ENCODE results near the gene HIF1A.

The HIF1A gene

GRCh38 chr14:61671082-61671481, 24.2 kb upstream of the HIF1A start:
- DNase-seq (ENCODE audit: extremely low spot score, insufficient read length, low read depth): no peak
- FAIRE-seq: peak; percentile 79

DNA sequence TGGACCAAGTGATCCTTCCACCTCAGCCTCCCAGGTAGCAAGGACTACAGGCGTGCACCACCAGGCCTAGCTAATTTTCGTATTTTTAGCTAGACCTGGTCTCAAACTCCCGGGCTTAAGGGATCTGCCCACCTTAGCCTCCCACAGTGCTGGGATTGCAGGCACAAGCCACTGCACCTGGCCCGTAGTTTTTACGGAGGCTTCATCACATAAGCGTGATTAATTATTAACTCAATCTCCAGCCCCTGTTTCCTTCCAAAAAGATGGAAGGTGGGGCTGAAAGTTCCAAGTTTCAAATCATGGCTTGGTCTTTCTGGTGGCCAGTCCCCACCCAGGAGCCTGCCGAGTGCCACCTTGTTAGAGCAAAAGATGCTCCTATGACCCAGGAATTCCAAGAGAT, 22.5 kb upstream of the HIF1A start:
- FAIRE-seq (no peak), DNase-seq (ENCODE audit: extremely low spot score, insufficient read length, low read depth) (no peak)

DNA sequence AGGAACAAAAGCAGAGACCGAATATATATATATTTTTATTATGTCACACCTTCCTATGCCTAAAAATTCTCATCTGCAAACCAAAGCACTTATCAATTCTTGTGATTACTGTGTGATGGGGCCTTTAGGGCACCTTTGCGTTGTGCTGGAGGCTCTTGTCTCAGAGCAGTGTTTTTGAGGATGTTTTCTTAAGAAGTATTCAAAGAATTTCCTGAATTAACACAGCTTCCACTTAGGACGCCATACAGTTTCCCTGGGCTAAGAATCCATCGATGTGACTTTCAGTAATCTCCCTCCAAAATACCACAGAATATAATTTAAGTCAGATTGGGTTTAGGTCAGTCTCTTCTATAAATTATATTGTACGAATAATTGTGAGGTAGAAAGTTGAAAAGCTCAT, 22.0 kb upstream of the HIF1A start:
- DNase-seq (ENCODE audit: extremely low spot score, insufficient read length, low read depth) (no peak), FAIRE-seq (no peak)

DNA sequence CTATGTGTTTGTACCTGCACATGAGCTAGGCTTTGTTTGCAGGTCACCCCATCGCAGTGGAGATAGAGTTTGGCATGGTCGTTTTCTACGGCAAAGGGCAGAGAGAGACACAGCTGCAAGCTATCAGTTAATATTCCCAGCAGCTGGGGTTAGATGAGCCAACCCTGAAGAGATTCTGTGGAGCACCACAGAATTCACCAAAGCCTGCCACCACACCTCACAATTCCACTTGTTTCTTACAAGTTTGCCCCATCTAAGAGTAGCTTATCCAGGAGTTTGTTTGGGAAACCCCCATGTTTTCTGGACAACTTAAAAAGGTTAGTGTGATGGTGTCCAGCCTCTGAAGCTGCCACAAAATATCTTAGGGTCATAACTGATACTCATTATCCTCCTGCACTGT, 20.0 kb upstream of the HIF1A start:
- FAIRE-seq (no peak), DNase-seq (ENCODE audit: extremely low spot score, insufficient read length, low read depth) (no peak)

- FAIRE-seq: no peak
- DNase-seq (ENCODE audit: extremely low spot score, insufficient read length, low read depth): no peak
These were observed 17.8 kb upstream of the HIF1A start for GRCh38 chr14:61677479-61677878.

- DNase-seq (ENCODE audit: extremely low spot score, insufficient read length, low read depth): no peak
- no peak for FAIRE-seq
These were observed 16.3 kb upstream of the HIF1A start for GRCh38 chr14:61678975-61679374.

DNA sequence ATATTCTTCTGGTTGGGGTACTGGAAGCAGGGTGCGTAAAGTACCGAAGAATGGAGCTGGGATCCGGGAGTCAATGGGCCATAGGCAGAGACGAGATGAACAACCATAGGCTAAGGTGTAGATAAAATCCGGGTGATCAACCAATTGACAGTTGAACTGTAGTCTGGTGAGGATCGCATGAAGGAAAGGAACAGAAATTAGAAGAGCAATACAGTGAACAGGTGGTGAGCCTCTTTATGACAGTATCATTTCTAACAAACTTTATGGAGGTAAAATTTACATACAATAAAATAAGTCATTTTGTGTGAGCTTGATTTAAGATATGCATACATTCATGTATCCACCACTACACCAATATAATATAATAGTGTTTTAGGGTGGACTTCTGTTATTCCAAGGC, 13.9 kb upstream of the HIF1A start:
- DNase-seq (ENCODE audit: extremely low spot score, insufficient read length, low read depth) (no peak), FAIRE-seq (no peak)

- DNase-seq (ENCODE audit: extremely low spot score, insufficient read length, low read depth) (no peak), FAIRE-seq (no peak)
These were observed 12.2 kb upstream of the HIF1A start for GRCh38 chr14:61683108-61683507.

GRCh38 chr14:61690039-61690438, 5.3 kb upstream of the HIF1A start:
- DNase-seq (ENCODE audit: extremely low spot score, insufficient read length, low read depth): no peak
- FAIRE-seq: no peak

GRCh38 chr14:61690982-61691381, 4.3 kb upstream of the HIF1A start:
- DNase-seq (ENCODE audit: extremely low spot score, insufficient read length, low read depth): no peak
- peak; percentile 67 for FAIRE-seq

GRCh38 chr14:61691495-61691894, 3.8 kb upstream of the HIF1A start:
- DNase-seq (ENCODE audit: extremely low spot score, insufficient read length, low read depth): no peak
- no peak for FAIRE-seq

DNA sequence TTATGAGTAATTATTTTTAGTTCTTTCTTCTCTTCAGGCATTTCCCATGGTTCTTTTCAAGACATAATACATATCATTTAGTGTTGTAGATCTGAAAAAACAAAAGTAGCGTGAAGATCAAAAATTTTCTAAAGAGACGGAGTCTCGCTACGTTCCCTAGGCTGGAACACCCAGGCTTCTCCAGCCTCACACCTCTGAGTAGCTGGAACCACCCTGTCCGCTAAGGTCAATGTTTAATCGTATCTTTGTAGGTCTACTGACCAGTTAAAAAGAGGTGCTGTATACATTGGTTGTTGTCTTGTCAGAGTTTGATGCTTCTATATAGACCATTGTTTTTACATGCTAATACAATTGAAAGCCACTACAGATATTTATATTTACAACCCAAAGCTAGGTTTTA, 1.3 kb upstream of the HIF1A start:
- FAIRE-seq (no peak), DNase-seq (ENCODE audit: extremely low spot score, insufficient read length, low read depth) (no peak)

DNA sequence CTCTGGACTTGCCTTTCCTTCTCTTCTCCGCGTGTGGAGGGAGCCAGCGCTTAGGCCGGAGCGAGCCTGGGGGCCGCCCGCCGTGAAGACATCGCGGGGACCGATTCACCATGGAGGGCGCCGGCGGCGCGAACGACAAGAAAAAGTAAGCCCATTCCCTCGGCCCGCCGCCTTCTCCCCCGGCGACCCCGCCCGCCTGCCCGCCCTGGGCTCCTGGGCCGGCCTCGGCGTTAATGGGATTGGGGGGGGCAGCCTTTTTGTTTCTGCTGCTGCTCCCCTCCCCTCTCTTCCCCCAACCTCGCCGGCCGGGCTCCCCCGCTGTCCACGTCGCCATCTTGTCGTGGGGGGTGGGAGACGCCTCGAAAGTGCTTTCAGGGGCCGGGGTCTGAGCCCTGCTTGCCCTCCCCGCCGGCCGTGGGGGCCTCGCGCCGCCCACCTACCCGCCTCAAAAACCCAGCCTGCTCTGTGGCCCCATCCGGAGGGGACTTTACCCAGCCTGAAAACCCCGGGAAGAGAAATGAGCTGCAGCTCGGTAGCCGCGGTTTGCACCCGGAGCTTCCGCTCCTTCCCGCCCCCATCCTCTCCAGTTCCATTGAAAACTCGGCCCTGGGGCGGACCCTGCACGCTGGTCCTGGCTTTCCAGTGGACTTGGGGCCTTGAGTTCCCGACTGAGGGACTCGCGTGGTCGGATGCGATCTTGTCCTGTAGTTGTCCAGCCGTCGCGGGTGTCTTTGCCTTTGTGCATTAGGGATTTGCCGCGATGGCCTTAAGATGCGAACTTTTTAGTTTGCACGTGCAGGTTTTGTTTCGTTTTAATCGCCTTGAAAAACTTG, 598 bp downstream of the HIF1A start:
- peak; percentile 67 for FAIRE-seq
- DNase-seq (ENCODE audit: extremely low spot score, insufficient read length, low read depth): no peak

DNA sequence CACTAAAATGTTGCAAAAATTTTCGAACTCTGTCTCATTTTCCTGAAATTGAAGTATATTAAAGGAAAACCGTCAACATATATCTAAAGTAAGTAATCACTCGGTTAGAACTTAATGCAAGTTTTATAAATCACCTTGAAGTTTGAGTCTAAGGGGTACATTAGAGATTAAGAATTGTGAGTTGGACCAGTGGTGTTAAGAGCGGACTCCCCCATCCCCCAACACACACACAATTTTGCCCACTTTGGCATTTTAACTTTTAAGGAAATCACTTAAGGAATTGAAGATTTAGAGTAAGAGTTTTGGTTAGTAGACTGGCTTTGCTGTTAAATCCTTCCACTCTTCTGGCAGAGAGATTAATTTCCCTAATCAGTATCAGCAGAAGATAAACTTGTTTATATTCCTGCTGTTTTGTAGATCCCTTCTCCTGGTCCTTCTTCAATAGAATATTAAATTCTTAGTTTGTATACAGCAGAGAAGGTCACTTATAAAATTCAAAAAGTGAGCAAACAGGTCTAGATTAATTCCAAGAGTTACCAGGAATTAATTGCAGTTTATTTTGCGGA, 1.5 kb downstream of the HIF1A start:
- no peak for FAIRE-seq
- DNase-seq (ENCODE audit: extremely low spot score, insufficient read length, low read depth): no peak

- DNase-seq (ENCODE audit: extremely low spot score, insufficient read length, low read depth): no peak
- FAIRE-seq: peak; percentile 55
These were observed 3.1 kb downstream of the HIF1A start for GRCh38 chr14:61698206-61698980.

- FAIRE-seq (peak; percentile 41), DNase-seq (ENCODE audit: extremely low spot score, insufficient read length, low read depth) (no peak)
These were observed 3.7 kb downstream of the HIF1A start for GRCh38 chr14:61699027-61699426.

DNA sequence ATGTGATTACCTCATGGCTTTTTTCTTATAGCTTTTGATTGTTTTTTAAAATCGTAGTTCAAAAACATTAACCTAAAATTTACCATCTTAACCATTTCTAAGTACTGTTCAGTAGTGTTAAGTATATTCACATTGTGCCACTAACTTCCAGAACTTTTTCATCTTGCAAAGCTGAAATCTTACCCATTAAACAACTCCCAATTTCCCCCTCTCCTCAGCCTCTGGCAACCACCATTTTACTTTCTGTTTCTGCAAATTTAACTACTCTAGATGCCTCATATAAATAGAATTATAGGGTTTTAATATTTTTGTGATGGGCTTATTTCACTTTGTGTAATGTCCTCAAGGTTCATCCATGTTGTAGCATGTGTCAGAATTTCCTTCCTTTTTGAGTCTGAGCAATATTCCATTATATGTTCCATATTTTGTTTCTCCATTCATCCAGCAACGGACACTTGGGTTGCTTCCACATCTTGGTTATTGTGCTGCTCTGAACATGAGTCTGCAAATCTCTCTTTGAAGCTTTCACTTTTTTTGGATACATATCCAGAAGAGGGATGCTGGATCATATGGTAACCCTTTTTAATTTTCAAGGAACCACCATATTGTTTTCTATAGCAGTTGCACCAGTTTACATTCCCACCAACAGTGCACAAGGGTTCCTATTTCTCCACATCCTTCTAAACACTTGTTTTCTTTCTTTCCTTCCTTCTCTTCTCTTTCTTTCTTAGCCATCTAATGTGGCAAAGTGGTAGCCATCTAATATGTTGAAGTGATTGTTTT, 5.0 kb downstream of the HIF1A start:
- peak; percentile 67 for FAIRE-seq
- DNase-seq (ENCODE audit: extremely low spot score, insufficient read length, low read depth): no peak

GRCh38 chr14:61701946-61702345, 6.6 kb downstream of the HIF1A start:
- FAIRE-seq: no peak
- no peak for DNase-seq (ENCODE audit: extremely low spot score, insufficient read length, low read depth)

DNA sequence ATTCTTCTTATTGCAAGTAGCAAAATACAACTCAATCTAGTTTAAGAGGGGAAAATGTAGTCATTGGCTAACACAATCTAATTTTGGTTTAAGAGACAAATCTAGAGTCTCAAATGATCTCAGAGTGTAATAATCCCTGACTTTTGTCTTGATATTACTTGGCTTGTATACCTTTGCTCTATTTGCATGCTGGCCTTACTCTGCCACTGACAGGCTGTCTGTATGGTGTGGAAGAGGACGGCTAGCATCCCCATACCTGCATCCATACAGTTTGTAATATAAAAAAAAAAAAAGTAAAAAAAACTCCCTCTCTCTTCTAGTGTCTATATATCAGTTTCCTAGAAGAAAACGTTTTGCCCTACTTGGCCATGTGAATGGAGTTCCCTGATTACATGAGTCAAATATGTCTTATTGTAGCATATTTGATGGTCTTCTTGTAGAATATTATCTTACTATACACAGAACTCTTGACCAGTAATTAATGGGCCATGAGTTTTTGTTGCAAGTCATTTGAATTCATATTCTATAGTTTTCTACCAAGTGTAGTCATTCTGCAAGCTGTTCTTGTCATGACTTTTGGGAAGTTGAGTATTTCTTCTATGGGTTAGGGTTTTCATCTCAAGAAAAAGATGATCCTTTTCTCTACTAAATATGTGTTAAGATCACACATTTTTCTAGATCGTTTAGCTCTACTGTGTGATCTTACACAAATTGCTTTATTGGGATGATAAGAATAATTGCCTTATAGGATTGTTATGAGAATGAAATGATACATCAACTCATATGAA, 8.2 kb downstream of the HIF1A start:
- DNase-seq (ENCODE audit: extremely low spot score, insufficient read length, low read depth) (no peak), FAIRE-seq (peak; percentile 5)

GRCh38 chr14:61704554-61704953, 9.2 kb downstream of the HIF1A start:
- no peak for FAIRE-seq
- no peak for DNase-seq (ENCODE audit: extremely low spot score, insufficient read length, low read depth)
